ENCODE measurements around the gene TICAM1. TPM values are rescaled to one million over a fixed set of nuclear protein-coding genes. Genes with fewer than 3 reads are reported as not detected.
"Not testable (repeated sequence)": the region's sequence is repeated elsewhere in the genome, so short reads cannot be mapped to it uniquely, and the experiment has no call there.

Gene TICAM1
- total and polyA plus RNA-seq, 4 donors, result 2.1 to 8.6 (median 5.5) TPM

DNA sequence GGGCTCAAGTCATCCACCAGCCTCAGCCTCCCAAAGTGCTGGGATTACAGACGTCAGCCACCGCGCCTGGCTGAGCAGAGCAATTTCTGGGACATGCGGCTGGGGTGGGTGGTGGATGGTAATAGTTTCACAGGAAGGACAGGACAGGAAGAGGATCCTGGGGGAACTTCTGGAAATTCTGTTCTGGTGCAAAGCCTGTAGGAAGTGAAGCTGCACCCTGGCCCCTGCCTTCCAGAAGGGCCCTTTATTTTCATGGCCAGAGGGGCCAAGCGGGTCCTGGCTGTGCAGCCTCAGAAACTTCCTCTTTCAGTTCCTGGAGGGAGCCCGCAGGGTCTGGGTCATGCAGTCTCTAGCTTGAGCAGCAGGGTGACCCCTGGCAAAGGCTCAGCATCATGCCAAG is 24.3 kb downstream of the TICAM1 start (continued):
- TF ChIP-seq, protein P1, sequence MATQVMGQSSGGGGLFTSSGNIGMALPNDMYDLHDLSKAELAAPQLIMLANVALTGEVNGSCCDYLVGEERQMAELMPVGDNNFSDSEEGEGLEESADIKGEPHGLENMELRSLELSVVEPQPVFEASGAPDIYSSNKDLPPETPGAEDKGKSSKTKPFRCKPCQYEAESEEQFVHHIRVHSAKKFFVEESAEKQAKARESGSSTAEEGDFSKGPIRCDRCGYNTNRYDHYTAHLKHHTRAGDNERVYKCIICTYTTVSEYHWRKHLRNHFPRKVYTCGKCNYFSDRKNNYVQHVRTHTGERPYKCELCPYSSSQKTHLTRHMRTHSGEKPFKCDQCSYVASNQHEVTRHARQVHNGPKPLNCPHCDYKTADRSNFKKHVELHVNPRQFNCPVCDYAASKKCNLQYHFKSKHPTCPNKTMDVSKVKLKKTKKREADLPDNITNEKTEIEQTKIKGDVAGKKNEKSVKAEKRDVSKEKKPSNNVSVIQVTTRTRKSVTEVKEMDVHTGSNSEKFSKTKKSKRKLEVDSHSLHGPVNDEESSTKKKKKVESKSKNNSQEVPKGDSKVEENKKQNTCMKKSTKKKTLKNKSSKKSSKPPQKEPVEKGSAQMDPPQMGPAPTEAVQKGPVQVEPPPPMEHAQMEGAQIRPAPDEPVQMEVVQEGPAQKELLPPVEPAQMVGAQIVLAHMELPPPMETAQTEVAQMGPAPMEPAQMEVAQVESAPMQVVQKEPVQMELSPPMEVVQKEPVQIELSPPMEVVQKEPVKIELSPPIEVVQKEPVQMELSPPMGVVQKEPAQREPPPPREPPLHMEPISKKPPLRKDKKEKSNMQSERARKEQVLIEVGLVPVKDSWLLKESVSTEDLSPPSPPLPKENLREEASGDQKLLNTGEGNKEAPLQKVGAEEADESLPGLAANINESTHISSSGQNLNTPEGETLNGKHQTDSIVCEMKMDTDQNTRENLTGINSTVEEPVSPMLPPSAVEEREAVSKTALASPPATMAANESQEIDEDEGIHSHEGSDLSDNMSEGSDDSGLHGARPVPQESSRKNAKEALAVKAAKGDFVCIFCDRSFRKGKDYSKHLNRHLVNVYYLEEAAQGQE (IDR thresholded peaks at IDR 0.05), result no peak
- no peak for TF ChIP-seq RXRA (IDR thresholded peaks at IDR 0.05)
- no peak for TF ChIP-seq JUND (IDR thresholded peaks at IDR 0.05)
- TF ChIP-seq GABPA (IDR thresholded peaks at IDR 0.05 in 1 of 2, conservative IDR thresholded peaks at IDR 0.05 in 1 of 2), result no peak
- TF ChIP-seq FOXA1 (IDR thresholded peaks at IDR 0.05), result no peak
- TF ChIP-seq, protein P2, sequence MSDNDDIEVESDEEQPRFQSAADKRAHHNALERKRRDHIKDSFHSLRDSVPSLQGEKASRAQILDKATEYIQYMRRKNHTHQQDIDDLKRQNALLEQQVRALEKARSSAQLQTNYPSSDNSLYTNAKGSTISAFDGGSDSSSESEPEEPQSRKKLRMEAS (IDR thresholded peaks at IDR 0.05), result no peak
- TF ChIP-seq YY1 (IDR thresholded peaks at IDR 0.05), result no peak
- no peak for TF ChIP-seq NR2F2 (IDR thresholded peaks at IDR 0.05)
- TF ChIP-seq EGR1 (IDR thresholded peaks at IDR 0.05; ENCODE audit: low read depth in 2 of 2), result no peak
- TF ChIP-seq SP1 (IDR thresholded peaks at IDR 0.05), result no peak
- no peak for TF ChIP-seq RAD21 (IDR thresholded peaks at IDR 0.05)
- no peak for TF ChIP-seq TAF1 (conservative IDR thresholded peaks at IDR 0.05)
- TF ChIP-seq, protein P3, sequence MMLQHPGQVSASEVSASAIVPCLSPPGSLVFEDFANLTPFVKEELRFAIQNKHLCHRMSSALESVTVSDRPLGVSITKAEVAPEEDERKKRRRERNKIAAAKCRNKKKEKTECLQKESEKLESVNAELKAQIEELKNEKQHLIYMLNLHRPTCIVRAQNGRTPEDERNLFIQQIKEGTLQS (IDR thresholded peaks at IDR 0.05), result no peak

GRCh38 chr19:4806384-4806783 is 25.1 kb downstream of the TICAM1 start:
- Histone ChIP-seq H3K36me3 (ENCODE audit: control insufficient read depth in 4 of 4, insufficient read depth in 3 of 4, low read depth in 1 of 4, low read length in 3 of 4) (no peaks in the 10 kb centered on the region), H3K27me3 (ENCODE audit: control insufficient read depth in 4 of 4, insufficient read depth in 4 of 4, low read length in 3 of 4) (no peaks in the 10 kb centered on the region), H3K27ac (ENCODE audit: low read depth in 1 of 2, low read length in 2 of 2) (no peak overlapping the region), H3K4me1 (ENCODE audit: control insufficient read depth in 4 of 4, insufficient read depth in 4 of 4, low read length in 3 of 4) (peaks cover 0 to 4% (median 1%) of the 10 kb centered on the region in 4 donors), H3K9me3 (ENCODE audit: control insufficient read depth in 4 of 4, low read length in 3 of 4) (no peaks in the 10 kb centered on the region), H3K9ac (ENCODE audit: low read depth in 1 of 2, low read length in 2 of 2) (no peak overlapping the region), H3K4me3 (ENCODE audit: low read depth in 1 of 3, low read length in 3 of 3) (no peak overlapping the region)
- DNase-seq (ENCODE audit: low spot score), result no peak
- WGBS, result 87% methylated on average over 6 of the region's 6 CpGs
- TF ChIP-seq, protein P1 (IDR thresholded peaks at IDR 0.05), result no peak
- TF ChIP-seq HNF4A (conservative IDR thresholded peaks at IDR 0.05) (no peak), YY1 (IDR thresholded peaks at IDR 0.05) (no peak), EGR1 (IDR thresholded peaks at IDR 0.05; ENCODE audit: low read depth in 2 of 2) (no peak), RXRA (IDR thresholded peaks at IDR 0.05) (no peak), HNF4G (IDR thresholded peaks at IDR 0.05) (no peak)
- TF ChIP-seq, protein P4, sequence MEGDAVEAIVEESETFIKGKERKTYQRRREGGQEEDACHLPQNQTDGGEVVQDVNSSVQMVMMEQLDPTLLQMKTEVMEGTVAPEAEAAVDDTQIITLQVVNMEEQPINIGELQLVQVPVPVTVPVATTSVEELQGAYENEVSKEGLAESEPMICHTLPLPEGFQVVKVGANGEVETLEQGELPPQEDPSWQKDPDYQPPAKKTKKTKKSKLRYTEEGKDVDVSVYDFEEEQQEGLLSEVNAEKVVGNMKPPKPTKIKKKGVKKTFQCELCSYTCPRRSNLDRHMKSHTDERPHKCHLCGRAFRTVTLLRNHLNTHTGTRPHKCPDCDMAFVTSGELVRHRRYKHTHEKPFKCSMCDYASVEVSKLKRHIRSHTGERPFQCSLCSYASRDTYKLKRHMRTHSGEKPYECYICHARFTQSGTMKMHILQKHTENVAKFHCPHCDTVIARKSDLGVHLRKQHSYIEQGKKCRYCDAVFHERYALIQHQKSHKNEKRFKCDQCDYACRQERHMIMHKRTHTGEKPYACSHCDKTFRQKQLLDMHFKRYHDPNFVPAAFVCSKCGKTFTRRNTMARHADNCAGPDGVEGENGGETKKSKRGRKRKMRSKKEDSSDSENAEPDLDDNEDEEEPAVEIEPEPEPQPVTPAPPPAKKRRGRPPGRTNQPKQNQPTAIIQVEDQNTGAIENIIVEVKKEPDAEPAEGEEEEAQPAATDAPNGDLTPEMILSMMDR (IDR thresholded peaks at IDR 0.05; ENCODE audit: low read depth, low read length, missing input control), result no peak

DNA sequence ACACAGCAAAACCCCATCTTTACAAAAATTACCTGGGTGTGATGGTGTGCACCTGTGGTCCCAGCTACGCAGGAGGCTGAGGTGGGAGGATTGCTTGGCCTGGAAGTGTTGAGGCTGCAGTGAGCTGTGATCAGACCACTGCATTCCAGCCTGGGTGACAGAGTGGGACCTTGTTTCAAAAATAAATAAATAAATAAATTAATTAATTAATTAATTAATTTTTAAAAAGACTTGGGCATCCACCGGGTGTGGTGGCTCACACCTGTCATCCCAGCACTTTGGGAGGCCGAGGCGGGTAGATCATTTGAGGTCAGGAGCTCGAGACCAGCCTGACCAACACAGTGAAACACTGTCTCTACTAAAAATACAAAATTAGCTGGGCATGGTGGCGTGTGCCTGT is 26.4 kb downstream of the TICAM1 start:
- H3K27me3 ChIP-seq (ENCODE audit: control insufficient read depth in 4 of 4, insufficient read depth in 4 of 4, low read length in 3 of 4); H3K27ac ChIP-seq (ENCODE audit: low read depth in 1 of 2, low read length in 2 of 2); H3K9ac ChIP-seq (ENCODE audit: low read depth in 1 of 2, low read length in 2 of 2); H3K4me3 ChIP-seq (ENCODE audit: low read depth in 1 of 3, low read length in 3 of 3); DNase-seq (ENCODE audit: low spot score); H3K9me3 ChIP-seq (ENCODE audit: control insufficient read depth in 4 of 4, low read length in 3 of 4); H3K36me3 ChIP-seq (ENCODE audit: control insufficient read depth in 4 of 4, insufficient read depth in 3 of 4, low read depth in 1 of 4, low read length in 3 of 4): not testable (repeated sequence)
- peaks cover 0 to 12% (median 5%) of the 10 kb centered on the region in 4 donors for H3K4me1 ChIP-seq (ENCODE audit: control insufficient read depth in 4 of 4, insufficient read depth in 4 of 4, low read length in 3 of 4)
- 96% methylated on average over 6 of the region's 6 CpGs for WGBS

Measured in liver (tissue), 9 donors.